Raji (cell line): ENCODE measurements around the gene CD40.

Source experiments
- POLR2A ChIP-seq: IDR thresholded peaks from 2 replicates; pipeline ENCODE4 v1.6.1; 2011; ENCODE audit warnings: low read depth, low read length, control low read depth; ENCODE audit not compliant: insufficient read depth

CD40 gene

DNA sequence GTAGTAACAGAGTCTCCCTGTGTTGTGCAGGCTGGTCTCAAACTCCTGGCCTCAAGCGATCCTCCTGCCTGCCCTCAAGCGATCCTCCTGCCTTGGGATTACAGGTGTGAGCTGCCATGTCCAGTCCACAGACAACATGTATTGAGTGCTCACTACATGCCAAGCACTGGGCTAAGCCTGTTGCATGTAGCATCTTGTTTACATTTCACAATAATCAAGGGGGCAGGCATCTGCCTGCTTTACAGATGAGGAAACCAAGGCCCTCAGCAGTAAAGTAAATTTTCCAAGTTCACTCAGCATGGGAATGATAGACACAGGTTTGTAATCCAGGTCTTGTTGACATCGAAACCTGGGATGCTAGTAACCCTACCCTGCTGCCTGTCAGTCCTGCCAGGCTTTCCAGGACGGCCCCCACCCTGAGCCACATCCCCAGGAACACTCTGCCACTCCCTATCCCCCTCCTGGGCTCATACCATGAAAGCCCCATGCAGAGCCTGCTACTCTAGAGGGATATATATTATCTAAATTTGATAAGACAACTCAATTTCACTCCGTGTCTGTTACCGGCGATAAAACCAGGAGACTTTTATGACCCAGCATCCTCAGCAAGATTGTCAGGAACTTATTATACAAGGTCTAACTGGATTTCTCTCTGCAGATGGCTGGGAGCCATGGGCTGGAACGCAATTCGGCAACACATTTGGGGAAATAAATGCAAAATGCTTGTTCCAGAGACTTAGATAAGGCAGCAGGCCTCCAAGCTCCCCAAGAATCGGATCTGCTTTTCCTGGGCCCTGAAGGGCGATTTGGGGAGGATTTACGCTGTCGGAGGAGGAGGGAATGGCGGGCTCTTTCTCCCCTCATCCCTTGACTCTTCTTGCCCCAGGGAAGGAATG lies 30.4 kb downstream of the CD40 start:
- no peak for TF ChIP-seq POLR2A

DNA sequence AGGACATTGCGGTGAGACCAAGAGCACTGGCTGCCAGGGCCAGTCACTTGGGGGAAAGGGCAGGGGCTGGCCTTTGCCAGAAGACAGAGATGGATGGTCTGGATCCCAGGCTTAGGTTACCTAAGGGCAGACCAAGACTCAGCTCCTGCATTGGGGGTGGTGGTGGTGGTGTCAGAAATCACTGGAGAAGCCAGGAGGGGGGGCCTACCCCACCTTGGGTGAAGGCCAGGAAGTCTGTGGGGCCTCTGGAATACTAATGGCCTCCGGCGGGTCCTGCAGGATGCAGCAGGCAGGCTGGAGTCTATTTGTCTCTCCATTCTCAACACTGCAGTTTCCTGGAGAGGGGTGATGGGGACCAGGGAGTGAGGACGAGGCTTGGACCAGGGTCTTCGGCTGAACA lies 32.8 kb downstream of the CD40 start:
- no peak for TF ChIP-seq POLR2A

DNA sequence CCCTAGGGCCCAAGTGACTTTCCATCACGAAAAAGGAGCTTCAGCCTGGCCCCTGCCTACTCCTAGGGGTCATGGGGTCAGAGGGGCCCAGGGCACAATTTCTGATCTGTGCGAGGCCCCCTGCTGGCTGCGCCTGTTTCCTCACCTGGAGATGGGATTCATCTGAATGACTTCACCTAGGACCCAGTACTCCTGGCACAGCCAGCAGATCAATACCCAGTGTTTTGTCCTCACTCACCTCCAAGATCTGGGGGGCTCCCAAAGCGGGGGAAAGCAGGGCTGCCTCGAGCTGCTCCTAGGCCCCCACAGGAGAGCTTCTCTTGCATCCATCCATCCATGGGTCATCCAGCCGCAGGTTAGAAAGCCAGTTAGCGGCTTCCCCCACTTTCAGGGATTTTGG lies 33.8 kb downstream of the CD40 start:
- no peak for TF ChIP-seq POLR2A

DNA sequence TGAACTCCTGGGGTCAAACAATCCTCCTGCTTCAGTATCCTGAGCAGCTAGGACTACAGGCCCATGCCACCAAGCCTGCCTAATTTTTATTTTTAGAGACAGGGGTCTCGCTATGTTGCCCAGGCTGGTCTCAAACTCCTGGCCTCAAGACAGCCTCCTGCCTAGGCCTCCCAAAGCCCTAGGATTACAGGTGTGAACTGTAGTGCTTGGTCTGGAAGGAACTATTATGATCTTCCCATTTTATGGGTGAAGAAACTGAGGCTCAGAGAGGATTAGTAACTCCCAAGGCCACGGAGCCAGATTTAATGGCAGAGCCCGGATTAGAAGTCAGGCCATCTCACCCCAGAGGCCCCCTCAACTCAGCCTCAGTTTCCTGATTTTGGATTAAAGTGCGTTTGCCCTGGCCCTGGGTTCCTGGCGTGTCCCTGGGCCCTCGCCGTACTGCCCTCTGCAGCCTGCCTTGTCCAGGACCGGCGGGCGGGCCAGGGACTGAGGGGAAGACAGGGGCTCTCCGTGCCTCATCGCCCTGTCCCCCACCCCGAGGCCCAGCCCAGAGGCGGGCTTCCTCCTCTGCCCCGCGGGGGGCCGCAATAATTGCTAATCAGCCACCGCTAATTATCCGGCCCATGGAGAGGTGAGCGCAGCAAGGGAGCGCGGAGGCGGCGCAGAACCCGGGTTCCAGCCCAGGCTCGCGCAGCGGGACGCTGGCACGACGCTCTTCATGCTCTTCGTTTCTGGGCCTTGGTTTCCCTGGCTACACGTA lies 34.9 kb downstream of the CD40 start:
- TF ChIP-seq POLR2A = no peak

DNA sequence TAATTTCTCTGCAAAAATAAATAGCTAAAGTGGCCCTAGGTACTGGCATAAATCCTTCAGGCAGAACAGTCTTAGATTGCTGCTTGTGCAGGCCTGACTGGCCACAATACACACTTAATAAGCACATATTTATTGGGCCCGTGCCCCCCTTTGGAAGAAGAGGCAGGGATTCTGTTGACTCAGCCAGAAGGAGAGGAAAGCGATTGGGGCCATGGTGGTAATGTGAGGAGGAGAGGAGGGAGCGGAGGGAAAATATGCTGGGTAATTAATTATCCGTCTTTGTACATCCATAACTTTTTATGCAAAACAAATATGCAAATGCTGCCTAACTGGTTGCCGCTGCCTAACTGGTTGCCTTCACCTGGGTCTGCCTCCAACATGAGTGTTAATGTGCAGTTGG lies 36.2 kb downstream of the CD40 start:
- no peak for TF ChIP-seq POLR2A

DNA sequence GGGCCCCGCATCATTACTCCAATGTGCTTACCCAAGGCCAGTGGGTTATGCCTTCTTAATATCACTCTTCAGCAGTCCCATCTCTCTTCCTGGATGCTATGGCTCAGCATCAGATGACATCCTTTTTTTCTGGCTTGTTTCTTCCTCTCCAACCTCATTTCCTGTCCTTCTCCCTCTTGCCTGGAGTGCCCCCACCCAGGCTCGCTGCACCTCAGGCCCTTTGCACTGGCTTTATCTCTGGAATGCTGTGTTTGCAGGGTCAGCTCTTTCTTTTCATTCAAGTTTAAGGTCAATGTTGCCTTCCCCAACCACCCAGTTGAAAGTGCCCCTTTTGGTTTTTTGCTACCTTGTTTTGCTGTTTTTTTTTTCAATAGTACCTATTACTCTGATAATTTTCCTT lies 36.7 kb downstream of the CD40 start:
- no peak for TF ChIP-seq POLR2A

DNA sequence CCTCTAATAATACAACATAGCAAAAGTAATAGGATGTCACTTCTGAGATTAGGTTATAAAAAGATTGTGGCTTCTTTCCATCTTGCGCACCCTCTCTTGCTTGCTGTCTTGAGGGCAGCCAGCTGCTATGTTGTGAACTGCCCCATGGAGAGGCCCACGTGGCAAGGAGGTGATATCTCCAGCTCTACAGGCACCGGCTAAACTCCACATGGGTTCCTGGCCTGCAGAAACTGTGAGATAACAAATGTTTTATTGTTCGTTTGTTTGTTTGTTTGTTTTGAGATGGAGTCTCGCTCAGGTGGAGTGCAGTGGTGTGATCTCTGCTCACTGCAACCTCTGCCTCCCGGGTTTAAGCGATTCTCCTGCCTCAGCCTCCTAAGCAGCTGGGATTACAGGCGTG lies 38.0 kb downstream of the CD40 start:
- TF ChIP-seq POLR2A = no peak

DNA sequence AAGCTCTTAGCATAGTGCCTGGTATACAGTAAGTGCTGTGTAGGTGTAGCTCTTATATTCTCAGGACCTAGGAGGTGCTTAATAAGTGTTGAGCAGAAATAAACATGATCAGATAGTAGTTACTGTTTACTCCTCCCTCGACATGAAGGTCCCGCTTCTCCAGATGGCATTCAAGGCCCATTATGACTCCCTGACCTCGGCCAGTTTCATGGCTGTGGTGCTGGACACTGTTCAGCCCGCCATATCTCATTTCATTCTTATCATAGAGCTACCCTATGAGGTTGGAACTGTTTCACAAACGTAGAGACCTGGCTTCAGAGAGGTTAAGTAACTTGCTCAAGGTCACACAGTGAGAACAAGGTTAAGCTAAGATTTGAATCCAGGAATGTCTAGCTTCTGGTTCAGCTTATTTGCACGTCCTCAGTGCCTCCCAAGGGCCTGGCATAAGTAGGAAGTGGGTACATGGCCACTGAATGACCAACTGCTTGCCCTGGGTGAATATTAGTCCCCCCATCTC lies 39.0 kb downstream of the CD40 start:
- TF ChIP-seq POLR2A = no peak

DNA sequence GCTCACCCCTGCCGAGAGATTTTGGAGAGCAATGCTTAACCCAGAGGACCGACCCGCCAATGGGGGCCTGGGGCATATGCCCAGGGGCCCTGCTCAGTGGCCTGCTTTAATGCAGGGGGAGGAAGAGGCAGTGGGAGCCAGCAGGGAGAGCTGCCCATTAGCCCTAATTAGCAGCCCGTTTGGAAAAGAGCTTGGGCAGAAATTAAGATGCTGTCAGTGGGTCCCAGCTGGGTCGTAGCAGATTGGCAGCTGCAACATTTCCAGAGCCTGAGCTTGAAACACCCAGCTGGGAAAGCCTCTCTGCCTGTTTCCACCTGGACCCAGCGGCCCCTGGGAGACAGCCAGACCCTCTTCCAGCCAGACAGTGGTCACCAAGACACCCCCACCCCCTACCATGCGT lies 39.5 kb downstream of the CD40 start:
- TF ChIP-seq POLR2A = no peak

DNA sequence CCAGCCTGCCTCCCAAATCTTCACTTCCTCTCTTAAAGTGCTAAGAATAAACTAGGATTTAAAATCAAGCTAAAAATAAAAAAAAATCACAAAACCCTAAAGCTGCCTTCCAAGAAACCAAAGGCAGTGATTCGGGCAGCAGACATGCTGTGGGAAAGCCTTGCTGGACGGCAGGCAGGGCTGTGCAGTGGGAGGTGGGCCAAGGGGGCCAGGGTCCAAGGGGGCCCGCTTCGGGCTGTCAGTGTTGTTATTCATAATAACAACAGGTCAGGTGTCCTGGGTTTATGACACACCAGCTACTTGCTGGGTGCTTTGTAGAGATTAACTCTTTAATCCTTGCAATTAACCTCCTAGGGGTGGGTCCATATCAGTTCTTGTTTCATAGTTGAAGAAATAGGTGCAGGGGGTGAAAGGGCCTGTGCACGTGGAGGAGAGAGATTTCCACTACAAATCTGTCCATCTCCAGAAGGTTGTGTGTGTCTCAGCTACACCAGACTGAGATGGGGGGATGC lies 40.4 kb downstream of the CD40 start:
- no peak for TF ChIP-seq POLR2A

DNA sequence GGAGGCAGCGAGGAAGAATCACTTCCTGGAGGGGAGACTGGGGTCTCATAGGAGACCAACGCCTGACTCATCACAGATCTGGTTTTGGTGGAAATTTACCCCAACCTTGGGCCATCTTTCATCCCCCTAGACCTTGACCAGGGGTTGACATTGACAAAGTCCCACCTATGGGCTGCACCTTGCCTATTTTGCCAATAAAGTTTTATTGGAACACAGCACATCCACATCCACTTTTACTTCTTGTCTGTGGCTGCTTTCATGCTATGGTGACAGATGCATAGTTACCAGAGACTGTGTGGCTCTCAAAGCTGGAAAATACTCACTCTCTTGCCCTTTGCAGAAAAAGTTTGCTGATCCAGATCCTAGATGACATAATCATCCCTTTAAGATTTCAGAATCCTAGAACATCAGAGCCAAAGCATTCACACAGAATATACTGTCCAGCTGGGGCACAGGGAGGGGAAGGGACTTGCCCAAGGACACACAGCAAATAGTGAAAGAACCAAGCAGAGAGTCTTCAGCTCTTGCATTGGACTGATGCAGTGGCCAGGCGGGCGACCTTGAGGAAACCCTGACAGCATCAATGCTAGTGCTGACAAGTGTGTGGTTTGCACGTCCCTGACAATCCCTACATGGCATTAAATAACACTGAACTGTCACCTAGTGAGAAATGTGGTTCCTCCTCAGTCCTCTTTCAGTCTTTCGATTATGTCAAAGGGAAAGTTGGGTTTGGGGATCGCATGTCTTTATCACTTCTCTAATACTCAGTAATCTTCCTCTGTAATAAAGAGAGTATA lies 41.2 kb downstream of the CD40 start:
- no peak for TF ChIP-seq POLR2A

DNA sequence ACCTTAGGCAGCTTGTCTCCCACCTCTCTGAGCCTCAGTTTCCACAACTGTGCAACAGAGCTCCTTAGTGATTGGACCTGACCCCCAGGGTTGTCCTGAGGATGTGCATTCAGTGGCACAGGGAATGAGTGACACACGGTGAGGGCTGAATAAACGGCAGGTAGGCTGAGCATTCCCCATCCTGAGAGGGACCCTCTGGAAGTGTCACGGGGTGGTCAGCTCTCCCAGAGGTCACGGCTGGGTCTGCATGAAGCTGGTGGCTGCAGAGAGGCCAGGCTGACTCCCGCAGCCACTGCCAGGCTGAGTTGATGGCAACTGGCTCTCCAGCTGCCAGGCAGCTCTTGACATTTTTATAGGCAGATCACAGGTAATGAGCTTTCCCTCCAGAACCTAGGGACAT lies 42.5 kb downstream of the CD40 start:
- no peak for TF ChIP-seq POLR2A

DNA sequence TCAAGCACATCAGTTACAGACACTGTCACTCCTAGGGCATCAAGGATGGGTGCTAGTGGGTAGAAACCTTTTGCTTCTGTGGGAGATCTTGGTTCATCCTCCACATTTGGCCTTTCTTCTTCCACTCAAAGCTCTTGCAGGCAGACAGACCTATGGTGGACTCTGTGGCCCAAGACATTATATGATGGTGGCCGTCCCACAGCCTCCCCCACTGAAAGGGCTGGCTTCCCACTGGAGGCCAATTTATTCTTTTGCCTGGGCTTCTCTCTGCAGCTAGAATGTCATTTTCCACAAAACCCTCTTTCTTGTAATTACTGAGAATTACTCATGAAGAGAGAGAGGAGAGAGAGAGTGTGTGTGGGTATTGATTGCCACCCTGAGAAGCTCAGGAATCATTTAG lies 43.8 kb downstream of the CD40 start:
- TF ChIP-seq POLR2A = no peak

DNA sequence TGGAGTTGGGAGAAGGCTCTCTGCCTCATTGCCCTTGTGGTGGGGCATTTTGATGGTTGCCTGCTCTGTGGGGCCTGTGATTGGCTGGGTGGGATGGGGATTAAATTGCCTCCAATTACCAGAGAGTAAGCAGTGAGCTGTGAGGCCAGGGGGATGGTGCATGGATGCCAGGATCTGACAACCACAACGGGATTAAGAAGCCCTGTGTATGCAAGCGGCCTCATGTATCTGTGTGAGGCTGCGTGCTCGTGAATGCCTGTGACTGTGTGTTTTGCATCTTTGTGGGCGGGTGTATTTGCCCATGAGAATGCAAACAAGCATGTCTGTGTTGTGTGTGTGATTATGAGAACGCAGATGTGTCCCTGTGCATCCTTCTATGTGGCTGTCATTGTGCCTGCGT lies 46.1 kb downstream of the CD40 start:
- TF ChIP-seq POLR2A = no peak

DNA sequence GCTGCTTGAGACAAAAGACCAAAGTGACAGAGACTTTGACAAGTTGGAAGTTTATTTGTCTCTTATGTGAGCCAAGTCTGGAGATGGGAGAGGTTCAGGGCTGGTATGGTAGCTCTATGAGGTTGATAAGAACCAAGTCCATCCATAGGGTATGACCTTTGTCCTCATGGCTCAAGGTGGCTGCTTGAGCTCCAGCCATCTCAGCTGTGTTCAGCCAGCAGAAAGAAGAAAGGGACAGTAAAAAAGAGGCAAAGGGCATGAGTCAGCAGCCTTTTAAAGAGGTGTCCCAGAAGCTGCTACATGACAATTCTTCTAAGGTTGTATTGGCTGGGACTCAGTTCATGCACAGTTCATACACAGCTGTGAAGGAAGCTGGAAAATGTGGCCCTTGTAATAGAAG lies 49.0 kb downstream of the CD40 start:
- TF ChIP-seq POLR2A = no peak
